HG03159 (cell line): Measurements from ENCODE around the gene ZNF462.

Source experiments
- ATAC-seq: cut with Tn5 transposase; IDR thresholded peaks from one replicate; pipeline ENCODE4 v1.9.1; 2021; ENCODE audit warnings: mild to moderate bottlenecking, moderate library complexity; ENCODE audit not compliant: unreplicated experiment

Gene ZNF462

DNA sequence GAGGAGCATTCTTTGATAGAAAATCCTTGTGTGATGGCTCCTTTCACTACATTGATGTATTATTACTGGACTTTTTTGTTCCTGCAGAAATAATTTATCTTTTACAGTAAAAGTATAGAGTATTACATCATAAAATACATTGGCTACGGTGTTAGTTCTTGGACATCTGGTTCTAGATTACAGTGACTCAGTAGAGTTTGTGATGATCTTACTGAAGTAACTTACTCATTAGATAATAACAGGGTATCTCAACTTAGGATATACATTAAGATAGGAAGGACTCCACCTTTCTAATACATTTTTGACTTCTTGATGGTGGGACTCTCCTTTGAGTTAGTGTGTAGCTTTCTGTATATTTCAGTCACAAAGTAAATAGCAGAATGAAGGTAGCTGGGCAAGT, 59.1 kb downstream of the ZNF462 start:
- ATAC-seq, result no peak

DNA sequence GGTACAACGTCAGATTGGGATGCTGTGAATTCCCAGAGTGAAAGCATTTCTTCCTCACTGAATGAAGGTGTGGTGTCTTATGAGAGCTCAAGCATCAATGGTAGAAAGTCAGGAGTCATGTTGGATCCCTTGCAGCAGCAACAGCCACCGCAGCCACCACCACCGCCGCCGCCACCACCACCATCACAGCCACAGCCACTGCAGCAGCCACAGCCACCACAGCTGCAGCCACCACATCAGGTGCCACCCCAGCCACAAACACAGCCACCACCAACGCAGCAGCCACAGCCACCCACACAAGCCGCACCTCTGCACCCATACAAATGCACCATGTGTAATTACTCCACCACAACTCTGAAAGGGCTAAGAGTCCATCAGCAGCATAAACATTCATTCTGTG, 62.4 kb downstream of the ZNF462 start:
- ATAC-seq, result no peak

DNA sequence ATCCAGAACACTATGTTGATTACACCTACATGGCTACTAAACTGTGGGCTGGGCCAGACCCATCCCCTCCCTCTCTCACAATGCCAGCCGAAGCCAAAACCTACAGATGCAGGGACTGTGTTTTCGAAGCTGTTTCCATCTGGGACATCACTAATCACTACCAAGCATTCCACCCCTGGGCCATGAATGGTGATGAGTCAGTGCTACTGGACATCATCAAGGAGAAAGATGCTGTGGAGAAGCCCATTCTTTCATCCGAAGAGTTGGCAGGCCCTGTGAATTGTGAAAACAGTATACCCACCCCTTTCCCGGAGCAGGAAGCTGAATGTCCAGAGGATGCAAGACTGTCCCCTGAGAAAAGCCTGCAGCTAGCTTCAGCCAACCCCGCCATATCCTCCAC, 65.0 kb downstream of the ZNF462 start:
- no peak for ATAC-seq

DNA sequence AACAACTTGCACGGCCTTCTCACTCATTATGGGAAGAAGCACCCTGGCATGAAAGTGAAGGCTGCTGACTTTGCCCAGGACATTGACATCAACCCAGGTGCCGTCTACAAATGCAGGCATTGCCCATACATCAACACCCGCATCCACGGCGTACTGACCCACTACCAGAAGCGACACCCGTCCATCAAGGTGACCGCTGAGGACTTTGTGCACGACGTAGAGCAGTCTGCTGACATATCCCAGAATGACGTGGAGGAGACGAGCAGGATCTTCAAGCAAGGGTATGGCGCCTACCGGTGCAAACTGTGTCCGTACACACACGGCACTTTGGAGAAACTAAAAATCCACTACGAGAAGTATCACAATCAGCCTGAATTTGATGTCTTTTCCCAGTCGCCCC, 65.4 kb downstream of the ZNF462 start:
- no peak for ATAC-seq

DNA sequence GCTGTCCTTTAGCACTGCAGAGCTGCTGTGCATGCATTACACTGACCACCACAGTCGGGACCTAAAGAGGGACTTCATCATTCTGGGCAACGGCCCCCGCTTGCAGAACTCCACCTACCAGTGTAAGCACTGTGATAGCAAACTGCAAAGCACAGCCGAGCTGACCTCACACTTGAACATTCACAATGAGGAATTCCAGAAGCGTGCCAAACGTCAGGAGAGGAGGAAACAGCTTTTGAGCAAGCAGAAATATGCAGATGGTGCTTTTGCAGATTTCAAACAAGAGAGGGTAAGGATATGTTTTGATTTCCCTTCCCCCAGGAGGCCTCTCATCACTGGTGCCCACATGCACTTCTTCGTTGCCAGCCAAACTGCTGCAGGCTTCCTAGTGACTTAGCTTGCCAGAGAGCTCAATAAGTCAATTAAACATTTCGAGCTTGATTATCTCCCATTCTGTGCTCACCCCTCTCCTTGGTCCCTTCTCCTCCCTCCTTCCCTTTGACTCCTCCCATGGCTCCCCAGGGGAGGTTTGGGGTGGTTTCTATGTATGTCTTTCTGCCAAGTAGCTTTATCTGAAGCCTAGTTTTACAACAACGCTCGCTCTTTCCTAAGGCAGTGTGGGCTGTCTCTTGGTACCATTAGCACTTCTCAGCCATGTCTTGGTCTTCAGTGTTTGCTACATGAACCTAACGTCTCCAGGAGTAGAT, 66.7 kb downstream of the ZNF462 start:
- ATAC-seq, result no peak

DNA sequence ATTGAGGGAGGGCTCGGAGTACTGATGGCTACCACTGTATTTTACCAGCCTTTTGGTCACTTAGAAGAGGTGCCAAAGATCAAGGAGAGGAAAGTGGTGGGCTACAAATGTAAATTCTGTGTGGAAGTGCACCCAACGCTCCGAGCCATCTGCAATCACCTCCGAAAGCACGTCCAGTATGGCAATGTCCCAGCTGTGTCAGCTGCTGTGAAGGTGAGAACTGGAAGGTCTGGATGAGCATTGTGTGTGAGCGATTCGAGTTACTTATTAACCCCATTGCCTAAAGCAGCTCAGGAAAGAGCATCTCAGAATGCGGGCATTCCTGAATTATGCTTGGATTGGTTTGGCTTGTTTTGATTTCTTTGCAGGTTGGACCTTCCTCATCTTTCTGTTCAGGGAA, 67.5 kb downstream of the ZNF462 start:
- no peak for ATAC-seq

DNA sequence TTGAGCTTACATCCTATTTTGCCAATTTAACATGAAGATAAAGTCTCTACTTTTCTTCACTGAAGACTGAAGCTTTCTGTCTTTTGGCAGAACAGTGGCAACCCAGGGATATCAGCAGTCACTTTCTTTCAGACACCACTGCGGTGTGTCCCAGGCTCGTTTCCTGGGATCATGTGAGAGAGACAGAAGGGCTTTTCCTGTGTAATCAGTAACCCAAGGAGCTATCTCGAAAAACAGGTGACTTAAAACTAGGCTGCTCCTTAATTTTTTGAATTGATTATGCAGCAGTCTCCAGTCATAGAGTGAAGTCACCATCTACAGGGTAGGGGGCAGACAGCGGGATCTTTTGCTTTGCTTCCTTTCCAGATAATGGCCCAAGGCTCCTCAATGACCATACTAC, 68.5 kb downstream of the ZNF462 start:
- ATAC-seq, result no peak

DNA sequence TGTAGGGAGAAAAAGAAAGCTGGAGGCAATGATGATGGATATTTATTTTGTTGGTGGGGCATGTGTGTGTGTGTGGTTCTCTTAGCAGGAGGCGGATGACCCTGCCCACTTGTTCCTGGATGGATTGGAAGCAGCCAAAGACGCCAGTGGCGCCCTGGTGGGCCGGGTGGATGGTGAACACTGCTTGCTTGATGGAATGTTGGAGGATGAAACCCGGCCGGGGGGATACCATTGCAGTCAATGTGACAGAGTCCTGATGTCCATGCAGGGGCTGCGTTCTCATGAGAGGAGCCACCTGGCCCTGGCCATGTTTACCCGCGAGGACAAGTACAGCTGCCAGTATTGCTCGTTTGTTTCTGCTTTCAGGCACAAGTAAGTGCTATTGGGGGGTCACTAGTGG, 69.2 kb downstream of the ZNF462 start:
- ATAC-seq, result no peak

DNA sequence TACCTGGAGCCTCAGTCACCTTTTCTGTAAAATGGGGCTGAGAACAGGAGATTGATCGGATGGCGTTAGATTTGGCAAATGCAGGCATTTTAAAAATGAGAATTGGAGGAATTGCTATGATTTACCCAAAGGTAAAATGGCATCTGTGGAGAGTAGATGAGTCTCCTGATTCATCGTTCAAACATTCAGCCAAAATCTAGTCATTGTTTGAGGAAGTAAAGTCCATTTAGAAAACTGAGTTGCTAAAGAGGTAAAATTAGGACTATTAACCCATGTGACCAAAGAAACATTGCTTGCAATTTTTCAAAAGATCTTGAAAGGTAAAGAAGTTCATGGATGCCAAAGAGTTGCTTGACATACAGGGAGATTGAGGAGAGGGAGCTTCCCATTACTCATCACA, 69.7 kb downstream of the ZNF462 start:
- no peak for ATAC-seq

DNA sequence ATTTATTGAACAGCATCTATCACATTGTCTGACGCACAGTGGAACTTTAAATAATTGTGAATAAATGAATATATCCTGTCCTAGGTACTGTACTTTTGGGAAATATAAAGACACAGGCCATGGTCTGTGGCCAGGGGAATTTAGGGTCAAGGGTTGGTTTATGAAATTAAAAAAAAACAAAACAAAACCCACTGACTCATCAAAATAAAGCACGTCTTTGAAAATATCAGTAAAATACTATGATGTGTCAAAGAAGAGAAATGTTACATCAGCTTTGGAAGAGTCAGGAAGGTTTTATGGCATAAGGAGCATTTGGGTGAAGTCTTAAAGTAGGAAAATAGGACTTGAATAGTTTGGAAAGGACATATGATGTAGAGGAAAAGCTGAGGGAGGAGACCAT, 70.5 kb downstream of the ZNF462 start:
- no peak for ATAC-seq

DNA sequence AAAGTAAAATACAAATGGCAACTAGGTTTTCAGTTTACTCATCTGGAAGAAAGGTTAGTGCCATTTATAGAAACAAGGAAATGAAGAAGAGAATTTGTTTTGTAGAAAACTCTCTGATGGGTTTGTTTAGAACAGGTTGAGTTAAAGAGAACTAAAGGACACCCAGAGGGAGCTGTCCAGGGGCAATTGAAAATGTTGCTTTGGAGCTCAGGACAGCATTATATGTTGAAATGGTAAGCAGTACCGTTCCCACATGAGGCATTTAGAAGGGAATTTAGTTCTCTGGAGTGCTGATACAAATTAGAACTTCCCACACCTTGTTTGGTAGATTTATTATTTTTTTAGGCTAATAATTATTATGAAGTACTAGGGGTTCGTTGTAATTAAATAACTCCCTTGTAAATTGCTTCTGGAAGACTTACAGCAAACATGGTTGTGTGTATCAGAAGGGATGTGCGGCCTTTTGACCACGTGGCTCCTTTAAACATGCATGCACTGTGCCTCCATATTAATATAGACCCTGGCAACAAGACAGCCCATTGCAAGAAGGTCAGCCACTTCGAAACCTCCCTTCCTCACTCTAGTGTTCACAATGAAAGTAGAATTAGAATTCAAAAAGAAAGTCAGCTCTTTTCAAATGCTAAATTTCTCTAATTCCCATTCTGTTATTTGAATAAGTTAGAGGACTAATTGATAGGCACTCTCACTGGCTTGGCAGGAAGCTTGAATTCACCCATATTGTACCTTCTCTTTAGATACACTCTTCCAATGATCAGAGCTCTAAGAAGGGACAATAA, 71.7 kb downstream of the ZNF462 start:
- ATAC-seq, result no peak

DNA sequence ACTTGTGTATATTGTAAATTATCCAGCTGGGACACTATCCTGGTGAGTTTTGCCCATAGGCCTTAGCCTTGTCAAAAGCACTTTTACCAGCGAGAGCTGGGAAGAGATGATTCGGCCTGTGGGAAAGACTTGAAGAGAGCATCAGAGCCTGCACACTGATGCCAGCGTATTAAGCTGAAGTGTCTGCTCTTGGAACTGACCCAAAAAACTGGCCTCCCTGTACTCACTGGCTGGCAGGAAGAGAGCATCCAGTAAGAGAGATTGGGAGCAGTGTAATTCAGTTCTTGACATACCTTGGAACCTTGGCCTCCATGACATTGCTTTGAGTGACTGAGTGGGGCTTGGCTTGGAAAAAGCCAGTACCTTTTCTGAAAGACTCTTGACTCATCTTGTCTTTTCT, 73.7 kb downstream of the ZNF462 start:
- ATAC-seq, result no peak

DNA sequence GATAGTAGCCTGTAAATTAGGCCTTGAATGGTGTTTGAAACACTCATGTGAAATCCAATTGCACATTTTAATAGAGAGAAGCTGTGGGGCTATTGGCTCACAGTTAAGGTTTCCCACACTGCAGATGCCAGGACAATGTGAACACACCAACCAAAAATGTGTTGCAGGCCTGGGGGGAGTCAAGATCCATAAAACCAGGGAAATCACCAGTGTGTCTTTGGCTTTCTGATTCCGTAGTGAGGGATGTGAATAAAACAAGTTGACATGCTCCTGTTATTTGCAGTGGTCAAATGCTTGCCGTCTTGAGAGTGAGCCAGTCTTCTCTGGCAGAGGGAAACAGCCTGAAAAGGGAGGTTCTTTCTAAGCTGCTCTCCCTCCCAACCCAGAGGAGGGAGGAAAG, 79.0 kb downstream of the ZNF462 start:
- ATAC-seq, result no peak

DNA sequence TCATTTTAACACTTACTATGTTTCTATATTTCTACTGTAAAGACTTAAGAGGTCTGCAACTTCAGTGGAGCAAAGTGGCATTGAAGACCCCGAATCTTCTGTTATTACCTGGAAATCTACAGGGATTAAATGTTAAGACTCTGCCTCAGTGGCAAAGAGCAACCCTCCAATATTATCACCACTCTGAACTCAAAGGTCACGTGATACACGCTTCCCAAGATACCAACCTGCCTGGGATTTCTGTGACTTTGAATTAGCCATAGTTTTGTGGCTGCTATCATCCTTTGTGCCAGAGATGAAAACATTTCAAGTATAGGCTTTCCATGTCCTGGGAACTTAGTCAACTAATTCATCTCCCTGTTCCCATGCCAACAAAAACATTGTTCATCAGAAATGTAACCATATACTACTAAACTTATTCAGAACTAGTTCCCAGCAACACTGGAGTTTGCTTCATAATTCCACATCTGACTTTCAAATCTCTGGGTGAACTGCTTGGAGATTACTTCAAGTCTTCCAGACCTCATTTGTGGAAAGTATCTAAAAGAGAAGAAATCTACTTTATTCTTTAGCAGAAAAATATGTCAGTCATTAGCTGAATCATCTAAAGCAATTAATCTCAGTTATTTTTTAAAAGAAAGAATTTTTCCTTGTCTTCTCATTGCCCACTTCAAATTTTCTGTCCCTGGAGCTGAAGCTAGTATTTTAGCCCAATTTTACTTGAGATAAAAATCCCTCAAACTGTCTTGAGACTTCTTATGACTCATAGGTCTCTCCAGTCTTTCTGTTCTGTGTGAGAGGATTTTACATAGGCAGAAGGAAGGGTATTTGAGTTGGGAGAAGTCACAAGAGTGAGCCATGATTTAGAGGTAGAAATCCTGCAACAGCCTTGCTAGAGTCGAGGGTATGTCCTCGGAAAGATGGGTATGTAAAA, 83.0 kb downstream of the ZNF462 start:
- no peak for ATAC-seq

DNA sequence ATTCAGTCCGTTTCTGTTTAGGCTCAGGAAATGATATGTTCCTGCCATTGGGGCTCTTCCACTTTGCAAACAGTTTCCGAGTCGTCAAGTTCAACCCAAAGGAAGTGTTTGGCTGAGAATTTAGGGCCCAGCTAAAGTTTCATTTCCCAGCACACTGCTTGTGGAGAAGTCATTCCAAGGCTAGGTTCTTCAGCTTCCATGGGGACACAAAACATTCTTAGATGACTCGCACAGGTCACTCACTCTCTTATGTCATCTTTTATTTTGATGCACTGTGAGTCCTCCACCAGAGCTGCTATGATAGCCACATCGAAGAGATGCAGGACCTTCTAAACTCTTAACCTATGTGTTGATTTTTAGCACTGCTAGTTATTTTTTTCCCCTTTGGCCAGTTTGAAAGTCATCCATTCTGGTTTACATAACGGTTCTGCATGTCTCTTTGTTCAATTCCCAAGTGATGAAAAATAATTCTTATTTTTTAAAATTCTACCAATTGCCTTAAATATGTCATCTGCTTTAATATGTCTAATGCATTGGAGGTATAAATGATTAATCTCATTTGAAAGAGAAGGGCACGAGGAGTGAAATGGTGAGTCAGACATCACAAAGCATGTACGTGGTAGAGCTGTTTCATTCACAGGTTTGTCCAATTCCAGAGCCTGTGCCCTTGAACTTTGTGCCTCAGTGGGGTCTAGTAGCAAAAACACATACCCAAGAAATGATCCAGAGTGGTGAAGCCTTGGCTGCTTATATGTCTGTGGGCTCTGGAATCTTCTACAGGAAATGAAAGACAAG, 84.3 kb downstream of the ZNF462 start:
- ATAC-seq, result no peak

DNA sequence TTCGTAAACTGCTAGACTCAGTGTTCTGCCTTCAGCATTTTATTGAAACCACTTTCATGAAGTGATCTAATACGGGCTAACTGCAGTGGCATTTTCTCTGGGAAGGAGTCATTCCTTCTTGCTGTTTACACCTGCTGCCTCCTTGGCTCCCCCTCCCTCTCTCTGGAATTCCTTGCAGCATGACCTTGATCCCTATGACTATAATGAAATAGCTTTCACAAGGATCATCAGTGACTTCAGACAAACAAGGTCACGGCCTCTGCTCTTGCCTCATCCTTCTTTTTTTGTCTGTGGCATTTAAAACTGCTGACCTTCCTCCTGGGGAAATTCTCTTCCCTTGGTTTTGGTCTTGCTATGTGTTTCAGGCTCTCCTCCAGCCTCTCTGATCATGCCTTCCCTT, 90.2 kb downstream of the ZNF462 start:
- ATAC-seq, result no peak

DNA sequence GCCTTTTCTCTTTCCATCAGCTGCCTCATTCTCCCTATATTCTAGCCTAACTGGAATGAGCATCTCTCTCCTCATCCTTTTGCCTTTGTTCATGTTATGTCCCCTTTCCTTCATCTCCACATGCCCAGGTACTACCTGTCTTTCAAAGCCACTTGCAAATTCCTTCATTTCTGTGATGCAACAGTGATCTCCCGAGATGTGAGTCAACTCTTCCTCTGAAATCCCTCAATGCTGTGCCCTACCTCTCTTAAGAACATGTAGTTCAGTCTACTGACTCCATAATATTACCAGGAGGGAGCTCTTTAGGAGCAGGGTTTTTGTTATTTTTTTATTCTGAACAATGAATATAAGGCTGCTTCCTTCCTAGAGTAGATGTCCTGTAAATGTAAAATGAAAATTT, 91.6 kb downstream of the ZNF462 start:
- no peak for ATAC-seq

DNA sequence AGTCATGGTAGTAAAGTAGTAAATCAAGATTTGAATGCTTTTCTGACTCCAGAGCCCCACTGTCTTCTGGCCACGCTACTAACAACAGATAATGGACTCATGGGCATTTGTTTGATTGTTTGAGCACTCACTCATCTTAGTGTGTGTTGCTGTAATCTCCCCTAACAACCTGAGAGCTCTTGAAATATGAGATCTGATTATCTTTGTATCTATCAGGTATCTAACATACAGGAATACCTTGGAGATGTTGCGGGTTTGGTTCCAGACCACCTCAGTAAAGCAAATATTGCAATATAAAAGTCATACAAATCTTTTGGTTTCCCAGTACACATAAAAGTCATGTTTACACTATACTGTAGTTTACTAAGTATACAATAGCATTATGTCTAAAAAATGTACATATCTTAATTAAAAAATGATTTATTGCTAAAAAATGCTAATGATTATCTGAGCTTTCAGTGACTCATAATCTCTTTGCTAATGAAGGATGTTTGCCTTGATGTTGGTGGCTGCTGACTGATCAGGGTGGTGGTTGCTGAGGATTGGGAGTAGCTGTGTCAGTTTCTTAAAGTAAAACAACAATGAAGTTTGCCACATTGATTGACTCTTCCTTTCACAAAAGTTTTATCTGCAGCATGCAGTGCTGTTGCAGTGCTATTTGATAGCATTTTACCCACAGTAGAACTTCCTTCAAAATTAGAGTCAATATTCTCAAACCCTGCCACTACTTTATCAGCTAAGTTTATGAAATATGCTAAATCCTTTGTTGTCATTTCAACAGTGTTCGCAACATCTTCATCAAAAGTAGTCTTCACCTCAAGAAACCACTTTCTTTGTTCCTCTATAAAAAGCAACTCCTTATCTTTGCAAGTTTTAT, 92.2 kb downstream of the ZNF462 start:
- no peak for ATAC-seq

DNA sequence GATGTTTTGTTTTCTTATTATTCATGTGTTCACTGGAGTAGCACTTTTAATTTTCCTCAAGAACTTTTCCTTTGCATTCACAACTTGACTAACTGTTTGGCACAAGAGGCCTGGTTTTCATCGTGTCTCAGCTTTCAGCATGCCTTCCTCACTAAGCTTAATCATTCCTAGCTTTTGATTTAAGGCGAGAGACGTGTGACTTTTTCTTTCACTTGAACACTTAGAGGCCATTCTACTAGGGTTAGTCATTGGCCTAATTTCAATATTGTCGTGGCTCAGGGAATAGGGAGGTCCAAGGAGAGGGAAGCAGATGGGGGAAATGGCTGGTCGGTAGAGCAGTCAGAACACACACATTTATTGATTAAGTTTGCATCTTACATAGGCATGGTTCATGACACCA, 94.0 kb downstream of the ZNF462 start:
- no peak for ATAC-seq
